SIG-M5 treated with dmso at 0.1 percent for 504 hours (cell line): ENCODE measurements around the gene DCLRE1C.
"Not testable (repeated sequence)": the region's sequence is repeated elsewhere in the genome, so short reads cannot be mapped to it uniquely, and the experiment has no call there.

Source experiments
- DNase-seq: peaks from one replicate; lab custom pipeline; 2025; ENCODE audit not compliant: unreplicated experiment; lab: John Stamatoyannopoulos, UW

Gene DCLRE1C

DNA sequence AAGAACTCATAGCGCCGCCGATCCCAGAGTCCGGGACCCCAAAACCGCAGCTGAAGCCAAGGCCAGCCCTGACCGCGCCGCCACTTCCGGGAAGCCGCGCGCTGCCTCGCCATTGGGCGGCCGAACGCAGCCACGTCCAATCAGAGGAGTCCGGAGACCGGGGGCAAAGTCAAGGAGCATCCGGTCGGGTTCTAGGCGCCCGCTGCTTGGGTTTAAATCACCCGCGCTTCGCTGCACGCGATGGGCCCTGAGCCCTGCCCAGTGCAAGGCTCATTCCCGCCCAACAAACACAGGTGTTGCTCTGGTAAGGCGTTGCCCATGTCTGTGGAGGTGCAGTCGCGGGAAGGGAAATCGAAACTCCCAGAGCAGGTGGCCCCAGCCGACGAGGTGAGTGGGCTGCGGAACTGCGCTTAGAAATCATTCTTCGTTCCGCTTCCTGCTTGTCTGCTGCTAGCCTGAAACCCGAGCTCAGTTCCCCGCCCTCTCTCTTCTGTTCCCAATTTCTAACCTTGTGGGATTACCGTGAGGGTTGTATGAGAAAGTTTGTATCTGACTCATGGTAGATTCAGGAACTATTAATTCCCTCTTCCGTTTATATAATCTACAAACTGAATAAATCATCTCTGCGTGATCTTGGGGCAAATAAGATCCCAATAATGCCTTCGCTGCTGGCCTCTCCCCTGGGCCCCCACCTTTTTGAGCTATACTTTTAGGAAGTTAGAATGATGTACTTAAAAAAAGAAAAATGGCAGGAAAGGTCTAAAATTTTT, at the start of gene DCLRE1C:
Gene DCLRE1C (minus strand): TSS at position 96 of the 770 bp plus-strand sequence. CDS start 86 bp downstream, at position 10.
- peak; percentile 88 for DNase-seq

DNA sequence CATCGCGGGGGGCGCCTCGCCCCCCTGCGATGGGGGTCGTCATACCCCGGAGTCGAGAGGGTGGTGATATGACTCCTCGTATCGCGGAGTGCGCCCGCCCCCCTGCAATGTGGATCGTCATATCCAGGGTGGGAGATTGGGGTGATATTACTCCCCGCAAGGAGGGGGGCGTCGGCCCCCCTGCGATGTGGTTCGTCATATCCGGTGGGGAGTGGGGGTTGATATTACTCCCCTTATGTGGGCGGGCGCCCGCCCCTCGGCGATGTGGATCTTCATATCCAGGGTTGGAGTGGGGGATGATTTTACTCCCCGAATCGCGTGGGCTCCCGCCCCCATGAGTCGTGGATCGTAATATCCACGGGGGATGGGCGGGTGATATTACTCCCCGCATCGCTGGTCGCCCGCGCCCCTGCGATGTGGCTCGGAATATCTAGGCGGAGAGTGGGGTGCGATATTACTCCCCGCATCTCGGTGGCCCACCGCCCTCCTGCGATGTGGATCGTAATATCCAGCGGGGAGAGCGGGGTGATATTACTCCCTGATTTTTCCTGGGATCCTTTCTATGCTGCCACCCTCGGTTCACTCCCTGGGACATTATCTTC, 42.2 kb upstream of the DCLRE1C start:
- no peak for DNase-seq

DNA sequence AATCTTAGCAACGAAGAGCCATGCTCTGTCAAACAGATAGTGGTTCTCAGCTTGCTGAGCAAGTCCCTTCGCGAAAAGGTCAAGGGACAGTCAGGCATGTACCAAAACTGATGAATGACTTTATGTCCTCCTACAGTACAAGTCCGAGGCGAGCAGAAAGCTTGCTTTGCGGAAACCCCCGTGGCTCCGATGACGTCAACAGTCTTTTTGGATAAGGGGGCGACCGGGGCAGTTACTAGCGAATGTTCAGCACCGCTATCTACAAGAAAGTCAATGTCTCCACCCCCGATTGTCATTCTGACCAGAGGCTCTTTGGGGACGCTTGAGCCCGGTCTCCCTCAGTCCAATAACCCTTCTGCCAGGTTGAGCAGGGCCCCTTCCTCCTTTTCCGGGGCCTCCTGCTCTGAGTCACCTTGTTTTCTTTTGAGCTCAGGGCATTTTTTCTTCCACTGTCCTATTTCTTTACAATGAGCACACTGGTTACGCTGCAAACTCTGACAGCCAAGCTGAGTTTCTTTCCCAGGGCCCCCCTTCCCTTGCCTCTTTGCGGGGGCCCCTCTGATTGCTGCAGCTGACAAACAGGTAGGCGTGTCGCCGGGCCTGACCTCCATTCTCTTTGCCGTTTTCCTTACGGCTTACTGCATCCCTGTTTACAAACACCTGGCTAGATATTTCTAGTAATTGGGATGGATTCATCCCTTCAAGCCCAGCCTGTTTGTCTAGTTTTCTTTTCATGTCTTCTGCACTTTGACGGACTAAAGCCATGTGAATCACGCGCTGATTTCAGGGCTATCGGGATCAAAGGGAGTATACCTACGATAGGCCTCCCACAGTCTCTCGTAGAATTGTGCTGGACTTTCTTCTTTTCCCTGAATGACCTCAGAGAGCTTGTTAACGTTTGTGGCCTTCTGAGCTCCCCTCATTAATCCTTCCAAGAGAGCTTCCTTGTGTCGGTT, 39.9 kb upstream of the DCLRE1C start:
- DNase-seq: not testable (repeated sequence)

DNA sequence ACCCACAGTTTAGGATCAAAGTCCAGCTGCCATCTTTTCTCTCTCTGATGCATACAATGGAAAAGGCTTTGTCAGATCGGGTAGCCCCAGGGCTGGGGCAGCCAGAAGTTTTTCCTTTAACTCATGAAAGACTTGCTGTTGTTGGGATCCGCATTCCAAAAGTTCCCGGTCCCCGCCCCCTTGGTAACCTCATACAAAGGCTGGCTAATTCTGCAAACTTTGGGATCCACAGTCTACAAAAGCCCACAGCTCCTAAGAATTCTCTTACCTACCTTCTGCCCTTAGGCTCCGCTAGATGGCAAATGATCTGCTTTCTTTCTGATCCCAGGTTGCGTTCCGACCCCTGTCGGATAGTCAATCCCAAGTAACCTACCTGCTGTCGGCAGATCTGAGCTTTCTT, 38.4 kb upstream of the DCLRE1C start:
- not testable (repeated sequence) for DNase-seq

DNA sequence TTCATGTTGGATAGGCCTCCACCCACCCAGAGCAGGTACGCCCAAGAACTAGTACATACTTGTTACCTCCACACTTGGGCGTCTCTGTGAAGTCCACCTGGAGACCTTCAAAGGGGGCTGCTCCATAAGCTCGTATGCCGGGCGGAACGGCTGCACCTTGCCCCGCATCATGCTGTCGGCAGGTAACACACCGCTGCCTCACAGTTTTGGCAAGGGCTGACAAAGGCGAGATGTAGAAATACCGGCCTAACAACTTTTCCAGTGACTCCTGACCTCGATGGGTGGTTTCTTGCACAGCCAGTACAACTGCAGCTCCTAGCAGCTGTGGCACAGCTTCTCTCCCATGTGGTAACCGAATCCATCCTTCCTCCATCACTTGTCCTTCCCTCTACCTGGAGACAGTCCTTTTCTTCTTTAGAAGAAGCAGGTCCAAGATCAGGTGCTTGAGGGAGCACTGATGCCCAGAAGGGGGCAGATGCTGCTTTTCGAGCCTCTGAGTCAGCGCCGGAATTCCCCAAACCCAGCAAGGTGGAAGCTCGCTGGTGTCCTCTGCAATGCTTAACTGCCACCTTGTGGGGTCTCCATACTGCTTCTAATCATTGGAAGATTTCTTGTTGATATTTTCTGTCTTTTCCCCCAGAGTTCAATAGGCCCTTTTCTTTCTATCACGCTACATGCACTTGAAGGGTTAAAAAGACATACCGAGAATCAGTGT, 37.3 kb upstream of the DCLRE1C start:
- DNase-seq: not testable (repeated sequence)

DNA sequence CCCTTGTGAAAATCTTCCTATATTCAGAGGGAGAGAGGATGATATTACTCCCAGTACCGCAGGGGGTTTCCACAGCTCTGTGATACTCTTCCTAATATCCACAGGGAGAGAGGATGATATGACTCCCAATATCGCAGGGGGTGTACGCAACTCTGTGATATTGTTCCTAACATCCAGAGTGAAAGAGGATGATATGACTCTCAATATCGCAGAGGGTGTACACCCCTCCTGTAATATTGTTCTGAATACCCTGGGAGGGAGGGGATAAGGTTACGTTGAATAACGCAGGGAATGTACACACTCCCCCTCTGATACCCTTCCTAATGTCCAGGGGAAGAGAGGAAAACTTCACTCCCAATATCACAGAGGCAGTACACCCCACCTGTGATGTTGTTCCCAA, 35.7 kb upstream of the DCLRE1C start:
- DNase-seq: not testable (repeated sequence)

DNA sequence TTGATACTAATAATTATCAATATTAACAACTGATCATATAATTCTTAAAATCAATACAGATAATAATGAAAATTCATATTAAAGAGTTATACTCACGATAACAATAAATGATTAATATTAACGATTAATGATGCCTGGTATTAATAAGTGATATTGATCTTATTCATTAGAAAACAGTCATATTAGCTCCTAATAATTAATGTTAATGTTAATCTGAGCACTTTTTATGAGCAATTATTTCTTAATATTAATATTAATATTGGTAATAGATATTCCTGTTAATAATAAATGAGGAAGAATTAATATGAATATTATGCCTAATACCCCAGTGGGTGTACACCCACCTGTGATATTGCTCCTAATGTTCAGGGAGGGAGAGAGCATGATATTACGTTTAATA, 28.8 kb upstream of the DCLRE1C start:
- DNase-seq: no peak

DNA sequence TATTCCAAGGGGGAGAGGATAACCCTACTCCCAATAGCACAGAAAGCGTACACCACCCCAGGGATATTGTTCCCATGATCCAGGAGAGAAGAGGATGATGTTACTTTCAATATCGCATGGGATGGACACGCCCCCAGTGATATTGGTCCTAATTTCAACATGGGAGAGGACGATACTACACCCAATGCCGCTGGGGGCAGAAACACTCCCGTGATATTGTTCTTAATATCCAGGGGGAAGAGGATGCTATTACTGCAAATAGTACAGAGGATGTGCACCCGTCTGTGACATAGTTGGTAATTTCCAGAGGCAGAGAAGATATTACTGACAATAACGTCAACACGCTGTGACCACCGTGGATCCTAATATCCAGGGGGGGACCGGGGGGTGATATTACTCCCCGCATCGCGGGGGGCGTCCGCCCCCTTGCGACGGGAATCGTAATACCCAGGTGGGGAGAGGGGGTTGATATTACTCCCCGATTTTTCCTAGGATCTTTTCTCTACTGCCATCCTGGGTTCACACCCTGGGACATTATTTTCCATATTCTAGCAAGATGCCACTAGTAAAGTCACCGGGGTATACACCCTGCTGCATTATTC, 21.9 kb upstream of the DCLRE1C start:
- no peak for DNase-seq

DNA sequence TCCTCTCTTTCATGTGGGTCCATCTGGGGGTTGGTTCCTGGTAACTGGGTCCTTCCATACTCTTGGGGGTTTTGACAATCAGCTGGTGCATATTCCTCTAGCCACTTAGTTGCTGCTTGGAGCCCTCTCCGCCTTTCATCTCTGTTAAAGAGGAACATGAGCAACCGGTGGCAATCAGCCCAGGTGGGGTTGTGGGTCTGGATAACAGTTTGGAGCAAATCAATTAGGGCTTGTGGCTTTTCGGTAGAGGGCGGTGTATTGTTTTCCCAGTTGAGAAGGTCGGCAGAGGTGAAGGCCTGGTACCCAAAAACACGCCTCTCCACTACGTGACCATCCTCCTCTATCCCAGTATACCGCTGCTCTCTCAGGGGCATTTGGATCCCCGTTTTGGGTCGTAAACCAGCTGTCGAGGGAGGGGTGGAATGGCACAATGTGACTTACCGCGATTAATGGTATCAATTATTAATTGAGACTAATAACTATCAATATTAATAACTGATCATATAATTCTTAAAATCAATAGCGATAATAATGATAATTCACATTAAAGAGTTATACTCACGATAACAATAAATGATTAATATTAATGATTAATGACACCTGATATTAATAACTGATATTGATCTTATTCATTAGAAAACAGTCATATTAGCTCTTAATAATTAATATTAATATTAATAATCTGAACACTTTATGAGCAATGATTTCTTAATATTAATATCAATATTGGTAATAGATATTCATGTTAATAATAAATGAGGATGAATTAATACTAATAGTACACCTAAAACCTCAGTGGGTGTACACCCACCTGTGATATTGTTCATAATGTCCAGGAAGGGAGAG, 20.5 kb upstream of the DCLRE1C start:
- not testable (repeated sequence) for DNase-seq

DNA sequence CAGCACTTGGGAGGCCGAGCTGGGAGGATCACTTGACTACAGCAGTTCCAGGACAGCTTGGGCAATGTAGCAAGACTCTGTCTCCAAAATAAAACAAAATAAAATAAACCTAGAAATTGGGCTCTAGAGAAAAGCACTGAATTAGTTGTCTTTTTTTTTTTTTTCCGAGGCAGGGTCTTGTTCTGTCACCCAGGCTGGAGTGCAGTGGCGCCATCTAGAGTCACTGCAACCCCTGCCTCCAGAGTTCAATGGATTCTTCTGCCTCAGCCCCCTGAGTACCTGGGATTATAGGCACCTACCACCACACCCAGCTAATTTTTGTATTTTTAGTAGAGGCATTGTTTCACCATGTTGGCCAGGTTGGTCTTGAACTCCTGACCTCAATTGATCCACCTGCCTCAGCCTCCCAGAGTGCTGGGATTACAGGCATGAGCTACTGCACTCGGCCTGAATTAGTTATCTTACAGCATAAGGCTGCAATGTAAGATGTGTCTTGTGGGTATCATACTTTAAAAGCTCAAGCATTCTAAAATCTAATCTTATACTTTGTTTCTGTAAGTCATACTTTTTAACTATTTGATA, 18.1 kb upstream of the DCLRE1C start:
- DNase-seq: no peak

DNA sequence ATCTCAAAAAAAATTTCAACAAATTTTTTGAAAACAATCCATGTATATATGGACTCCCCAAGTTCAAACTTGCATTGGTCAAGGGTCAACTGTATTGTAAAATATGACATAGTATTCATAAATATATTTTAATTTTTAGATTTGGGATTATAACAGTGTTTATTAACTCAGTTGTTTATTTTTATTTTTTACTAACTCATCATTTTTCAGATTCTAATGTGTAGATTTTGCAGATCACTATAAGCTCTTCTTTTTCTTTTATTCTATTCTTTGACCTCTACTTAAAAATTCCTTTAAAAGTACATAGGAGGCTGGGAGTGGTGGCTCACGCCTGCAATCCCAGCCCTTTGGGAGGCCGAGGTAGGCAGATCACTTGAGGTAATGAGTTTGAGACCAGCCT, 14.0 kb upstream of the DCLRE1C start:
- DNase-seq: no peak

DNA sequence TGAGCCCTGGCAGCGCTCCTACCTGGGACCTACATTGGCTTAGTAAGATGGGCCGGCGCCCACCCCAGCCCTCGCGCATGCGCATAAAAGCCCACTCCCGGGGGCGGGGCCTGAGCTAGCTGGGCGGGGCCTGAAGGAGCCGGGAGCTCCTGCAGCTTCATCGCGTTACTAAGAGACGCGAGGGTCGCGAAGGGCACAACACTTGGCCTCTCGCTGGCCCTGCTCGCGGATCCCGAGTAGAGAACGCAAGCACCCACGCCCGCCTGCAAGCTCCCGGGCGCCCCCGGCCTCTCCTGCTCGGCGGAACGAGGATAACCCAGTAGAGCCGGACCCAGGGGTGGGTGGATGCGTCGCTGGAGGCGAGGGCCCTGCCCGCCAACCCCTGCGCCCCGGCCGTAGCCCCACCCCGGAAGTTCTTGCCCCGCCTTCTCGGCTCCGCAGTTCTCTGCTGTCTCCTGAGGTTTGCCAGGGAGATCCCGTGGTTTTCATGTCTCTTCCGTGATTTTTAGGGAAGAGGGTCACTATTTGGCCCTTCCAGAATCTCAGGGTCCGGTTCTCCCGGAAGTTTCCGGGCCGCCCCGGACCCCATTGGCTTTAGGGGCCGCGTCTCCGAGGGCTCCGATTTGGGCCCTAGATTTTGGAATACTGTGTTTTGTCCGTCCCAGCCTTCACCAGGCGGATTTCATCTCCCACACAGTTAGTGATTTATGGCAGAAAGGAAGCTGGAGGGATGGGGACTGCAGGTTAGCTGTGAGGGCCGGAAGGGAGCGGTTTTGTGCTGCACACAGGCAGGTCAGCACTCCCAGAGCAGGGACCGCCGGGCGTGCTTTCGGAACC, 5.5 kb upstream of the DCLRE1C start, which contains the start of gene MEIG1:
Gene MEIG1 (plus strand): TSS at position 168 of the 837 bp plus-strand sequence. CDS start 7,081 bp downstream, outside the sequence.
- DNase-seq: peak; percentile 80

DNA sequence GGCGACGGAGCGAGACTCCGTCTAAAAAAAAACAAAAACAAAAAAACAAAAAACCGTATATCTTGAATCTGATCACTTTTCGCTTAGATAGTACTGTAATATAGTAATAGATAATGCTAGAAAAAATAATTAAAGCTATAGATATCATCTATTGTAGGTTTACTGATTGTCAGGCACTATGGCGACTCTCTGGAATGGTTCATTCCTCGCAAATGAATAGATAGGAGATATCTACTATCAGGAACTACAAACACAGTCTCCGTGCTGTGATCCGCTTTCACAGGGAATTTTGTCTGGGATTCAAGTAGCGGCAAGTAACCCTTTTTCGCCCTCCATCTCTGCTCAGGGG, 5.0 kb upstream of the DCLRE1C start:
- no peak for DNase-seq

DNA sequence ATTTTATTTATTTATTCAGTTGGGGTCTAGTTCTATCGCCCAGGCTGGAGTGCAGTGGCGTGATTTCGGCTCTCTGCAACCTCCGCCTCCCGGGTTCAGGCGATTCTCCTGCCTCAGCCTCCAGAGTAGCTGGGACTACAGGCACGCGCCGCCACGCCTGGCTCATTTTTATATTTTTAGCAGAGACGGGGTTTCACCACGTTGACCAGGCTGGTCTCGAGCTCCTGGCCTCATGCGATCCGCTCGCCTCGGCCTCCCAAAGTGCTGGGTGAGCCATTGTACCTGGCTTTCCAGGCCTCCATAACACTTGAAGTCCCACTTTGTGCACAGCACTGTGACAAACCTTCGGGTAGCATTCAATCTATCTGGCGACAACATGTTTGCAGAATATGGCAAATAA, 1.0 kb upstream of the DCLRE1C start:
- no peak for DNase-seq

DNA sequence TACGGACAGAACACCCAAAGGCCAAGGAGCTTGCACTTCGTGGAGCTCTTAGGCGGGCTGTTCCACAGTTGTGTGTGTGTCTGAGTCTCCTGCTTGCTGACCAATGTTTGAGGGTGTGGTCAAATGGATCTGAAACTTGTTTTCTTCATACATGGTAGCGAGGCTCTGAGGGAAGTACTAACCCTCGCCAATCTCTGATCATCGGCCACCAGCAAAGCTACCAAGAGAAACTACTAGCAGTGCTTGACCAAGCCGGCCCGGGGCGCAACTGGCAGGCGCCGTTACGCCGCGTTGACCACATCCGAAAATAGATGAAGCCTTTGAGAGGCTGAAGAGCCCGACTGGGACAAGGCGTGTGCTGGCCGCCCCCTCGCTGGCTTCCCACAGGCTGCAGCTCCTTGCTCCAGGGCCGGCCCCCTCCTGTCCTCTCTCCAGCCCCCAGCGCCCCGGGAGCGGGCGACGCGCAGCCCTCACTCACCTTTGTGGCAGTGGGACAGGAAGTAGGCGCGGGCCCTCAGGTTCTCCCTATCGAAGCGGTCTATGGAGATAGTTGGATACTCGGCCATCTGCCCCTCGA, 384 bp downstream of the DCLRE1C start:
- peak; percentile 35 for DNase-seq

DNA sequence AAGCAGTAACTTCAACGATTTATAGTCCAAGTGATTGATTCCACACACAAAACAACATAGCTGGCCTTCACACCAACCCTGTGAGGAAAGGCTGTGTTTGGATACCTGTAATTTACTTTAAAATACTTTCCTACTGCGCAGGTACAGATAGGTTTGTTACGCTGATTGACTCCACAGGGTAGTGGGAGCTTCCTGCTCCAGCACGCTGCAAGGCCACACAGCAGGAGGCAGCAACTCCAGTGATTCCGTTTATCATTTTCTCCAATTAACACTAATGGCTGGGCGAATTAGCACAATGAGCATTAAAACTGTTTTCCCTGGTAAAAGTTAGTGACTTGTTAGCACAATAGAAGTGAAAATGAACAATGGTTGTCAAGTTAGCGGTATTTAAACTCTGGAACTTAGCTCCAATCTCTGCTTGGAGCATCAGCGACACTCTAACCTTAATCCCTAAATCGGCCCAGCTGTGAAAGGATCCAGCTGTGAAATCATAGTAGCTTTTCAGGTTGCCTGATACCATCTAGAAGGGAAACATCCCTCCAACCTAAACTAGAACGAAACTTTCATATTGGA, 959 bp downstream of the DCLRE1C start:
- no peak for DNase-seq

DNA sequence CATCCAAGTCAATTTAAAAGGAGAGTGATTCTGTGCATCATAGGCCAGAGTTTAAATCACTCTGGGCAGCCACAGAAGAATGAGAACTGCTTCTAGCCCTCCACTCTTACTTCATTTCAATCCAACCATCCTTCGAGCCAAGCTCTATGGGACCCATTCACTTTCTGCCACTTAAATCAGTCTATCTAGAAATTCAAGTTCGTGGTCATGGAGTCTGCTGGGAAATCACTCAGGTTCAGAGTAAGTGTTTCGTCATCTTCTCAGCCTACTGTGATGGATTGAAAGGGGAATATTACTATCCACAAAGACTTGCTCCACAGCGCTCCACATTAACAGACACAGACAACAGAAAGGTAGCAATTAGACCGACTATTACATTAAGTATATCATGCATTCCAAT, 4.6 kb downstream of the DCLRE1C start:
- DNase-seq: no peak

DNA sequence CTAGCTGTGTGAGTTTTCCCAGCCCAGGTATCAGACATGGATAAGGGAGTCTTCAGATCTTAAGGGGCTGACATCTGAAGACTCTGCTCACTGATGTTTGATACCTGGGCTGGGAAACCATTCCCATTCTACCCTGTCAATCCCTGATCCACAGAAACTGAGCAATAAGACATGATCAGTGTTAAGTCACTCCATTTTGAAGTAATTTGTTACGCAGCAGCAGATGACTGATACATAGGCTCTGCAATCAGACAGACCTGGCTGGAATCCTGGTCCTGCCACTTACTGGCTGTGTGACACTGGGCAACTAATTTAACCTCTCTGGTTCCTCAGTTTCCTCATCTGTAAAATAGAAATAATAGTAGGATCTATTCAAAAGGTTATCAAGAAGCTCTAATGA, 6.6 kb downstream of the DCLRE1C start:
- DNase-seq: no peak
